Activated CD8-positive, alpha-beta T cell treated with anti-CD3 and anti-CD28 coated beads for 36 hours (primary cell): ENCODE data around the gene GOSR1. TPM values are rescaled to one million over a fixed set of nuclear protein-coding genes. Genes with fewer than 3 reads are reported as not detected.
"Not testable (repeated sequence)": the region's sequence is repeated elsewhere in the genome, so short reads cannot be mapped to it uniquely, and the experiment has no call there.

Experiments used
- ATAC-seq: fragments of 200-7000 bp; cut with Tn5 transposase; one replicate; pipeline ENCODE4 v1.10.0; 2021; ENCODE audit warnings: mild to moderate bottlenecking, moderate library complexity
- CTCF ChIA-PET: fragments of 350-600 bp; sonication (Branson Sonifier 250); formaldehyde crosslinking; loops from one replicate; lab custom pipeline; 2021; ENCODE audit warnings: antibody characterized with exemption; lab: Charles Lee
- POLR2A ChIA-PET: fragments of 350-600 bp; sonication (Branson Sonifier 250); formaldehyde crosslinking; loops from one replicate; lab custom pipeline; 2021; ENCODE audit warnings: antibody characterized with exemption; lab: Charles Lee
- DNase-seq: peaks from one replicate; pipeline ENCODE4 v3.0.0-alpha.2; 2020
- H3K27ac Mint-ChIP-seq: one replicate; pipeline ENCODE4 v1.8.0; 2021; ENCODE audit warnings: mild to moderate bottlenecking, mixed read lengths
- H3K27me3 Mint-ChIP-seq: one replicate; pipeline ENCODE4 v1.8.0; 2021; ENCODE audit warnings: mixed read lengths
- H3K36me3 Mint-ChIP-seq: one replicate; pipeline ENCODE4 v1.8.0; 2021; ENCODE audit warnings: low read depth, mixed read lengths
- H3K4me1 Mint-ChIP-seq: one replicate; pipeline ENCODE4 v1.8.0; 2021; ENCODE audit warnings: low read depth, mixed read lengths
- H3K4me3 Mint-ChIP-seq: one replicate; pipeline ENCODE4 v1.8.0; 2021; ENCODE audit warnings: mild to moderate bottlenecking, moderate library complexity, mixed read lengths
- H3K9me3 Mint-ChIP-seq: one replicate; pipeline ENCODE4 v1.8.0; 2021; ENCODE audit warnings: mixed read lengths
- CTCF ChIP-seq: fragments of 200-600 bp; IDR thresholded peaks from one replicate; pipeline ENCODE4 v1.8.0; 2022; ENCODE audit warnings: antibody characterized with exemption, mild to moderate bottlenecking
- intact Hi-C: fragments of 100-400 bp; cut with micrococcal nuclease; formaldehyde crosslinking; loops from one replicate; pipeline ENCODE4 v1.10.0; 2022
- total RNA-seq, 2 experiments: library from RNA; stranded (reverse); gene quantifications; one replicate each; pipeline ENCODE4 v1.2.3, GENCODE V29; 2021

The GOSR1 gene
- total RNA-seq, 2 experiments from 2014 or later: 37.1 to 38.8 TPM

GRCh38 chr17:30458371-30458770 is 18.8 kb upstream of the GOSR1 start:
- H3K4me3 Mint-ChIP-seq: no peak overlapping the region
- no peaks in the 10 kb centered on the region for H3K27me3 Mint-ChIP-seq
- ATAC-seq (no peak), DNase-seq (no peak)
- peaks cover 29% of the 10 kb centered on the region for H3K36me3 Mint-ChIP-seq
- no peaks in the 10 kb centered on the region for H3K9me3 Mint-ChIP-seq
- intact Hi-C loops: no loop called here
- CTCF ChIA-PET: no interaction called here
- POLR2A ChIA-PET: no interaction called here
- peaks cover 2% of the 10 kb centered on the region for H3K4me1 Mint-ChIP-seq
- no peak overlapping the region for H3K27ac Mint-ChIP-seq
- TF ChIP-seq CTCF: no peak

- H3K27me3 Mint-ChIP-seq, CTCF ChIA-PET, H3K4me1 Mint-ChIP-seq, H3K4me3 Mint-ChIP-seq, H3K9me3 Mint-ChIP-seq, DNase-seq, intact Hi-C loops, H3K27ac Mint-ChIP-seq, POLR2A ChIA-PET, ATAC-seq: not testable (repeated sequence)
- H3K36me3 Mint-ChIP-seq: peaks cover 26% of the 10 kb centered on the region
Measured at GRCh38 chr17:30458797-30459413, 18.3 kb upstream of the GOSR1 start.

GRCh38 chr17:30468465-30468864 is 8.7 kb upstream of the GOSR1 start:
- no peak for DNase-seq
- no peak for TF ChIP-seq CTCF

GRCh38 chr17:30472238-30472890 is 4.8 kb upstream of the GOSR1 start:
- Mint-ChIP-seq H3K36me3 (peaks cover 1% of the 10 kb centered on the region), H3K4me3 (no peak overlapping the region), H3K27me3 (peaks cover 2% of the 10 kb centered on the region), H3K9me3 (no peaks in the 10 kb centered on the region), H3K4me1 (peaks cover 15% of the 10 kb centered on the region), H3K27ac (no peak overlapping the region)
- ATAC-seq: no peak
- no peak for TF ChIP-seq CTCF
- CTCF ChIA-PET: interaction anchor here (1.4 kb wide), 1 partner anchor 132 kb away, joined by 3 read pairs; no protein-coding TSS in a partner anchor
- POLR2A ChIA-PET: no interaction called here
- intact Hi-C loops: no loop called here
- no peak for DNase-seq

More at GRCh38 chr17:30468465-30468864, 8.7 kb upstream of the GOSR1 start:
- no peak overlapping the region for H3K4me3 Mint-ChIP-seq
- CTCF ChIA-PET: interaction anchor here (1.5 to 4.8 kb wide), 2 partner anchors 8 to 128 kb away, joined by 4 to 39 read pairs; partner anchors contain the start of gene GOSR1
- H3K27me3 Mint-ChIP-seq: peaks cover 2% of the 10 kb centered on the region
- H3K9me3 Mint-ChIP-seq: no peaks in the 10 kb centered on the region
- no peak for ATAC-seq
- intact Hi-C loops: no loop called here
- POLR2A ChIA-PET: interaction anchor here (1.4 kb wide), 1 partner anchor 9 kb away, joined by 6 read pairs; the partner anchor contains the start of gene GOSR1
- H3K27ac Mint-ChIP-seq: no peak overlapping the region
- no peaks in the 10 kb centered on the region for H3K36me3 Mint-ChIP-seq
- H3K4me1 Mint-ChIP-seq: no peaks in the 10 kb centered on the region

DNA sequence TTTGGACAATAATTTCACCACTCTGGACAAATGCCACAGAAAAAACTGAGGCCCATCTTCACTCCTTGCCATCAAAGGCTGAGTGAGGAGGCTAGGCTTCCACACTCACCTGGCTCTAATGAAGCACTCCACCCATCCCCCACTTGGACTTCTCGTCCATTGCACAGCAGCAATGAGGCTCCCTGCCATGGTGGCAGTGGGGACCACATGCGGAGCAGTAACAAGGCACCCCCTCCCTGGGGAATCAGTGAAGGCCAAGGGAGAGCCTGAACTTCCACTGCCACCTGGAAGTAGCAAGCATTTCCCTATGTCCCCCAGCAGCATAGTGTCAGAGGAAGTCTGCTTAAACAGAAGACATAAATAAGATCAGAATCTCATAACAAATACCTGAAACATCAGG is 2.0 kb upstream of the GOSR1 start:
- H3K4me1 Mint-ChIP-seq: peaks cover 25% of the 10 kb centered on the region
- peaks cover 6% of the 10 kb centered on the region for H3K36me3 Mint-ChIP-seq
- H3K9me3 Mint-ChIP-seq: no peaks in the 10 kb centered on the region
- ChIA-PET POLR2A (no interaction called here), CTCF (interaction anchor here (2.2 to 3.4 kb wide), 3 partner anchors 8 to 31 kb away, joined by 8 to 39 read pairs (median 11); no protein-coding TSS in a partner anchor)
- H3K27me3 Mint-ChIP-seq: peaks cover 2% of the 10 kb centered on the region
- no peak for ATAC-seq
- intact Hi-C loops: no loop called here
- no peak overlapping the region for H3K27ac Mint-ChIP-seq
- no peak for TF ChIP-seq CTCF
- no peak for DNase-seq
- no peak overlapping the region for H3K4me3 Mint-ChIP-seq
